ENCODE data around the gene MICAL2. TPM values are rescaled to one million over a fixed set of nuclear protein-coding genes. Genes with fewer than 3 reads are reported as not detected.

MICAL2 gene
- total RNA-seq, 1 experiment from 2014 or later: 191 TPM

GRCh38 chr11:12073436-12073835, 37.0 kb upstream of the MICAL2 start:
- DNase-seq: no peak
- no peak for TF ChIP-seq CTCF (IDR thresholded peaks at IDR 0.05; ENCODE audit: unreplicated experiment)
- intact Hi-C loops (cut with micrococcal nuclease; ENCODE audit: unreplicated experiment): no loop called here
- no TSS peak for BruUV-seq (replicated peaks)
- H3K9me3 Mint-ChIP-seq (ENCODE audit: low read depth, unreplicated experiment): no peaks in the 10 kb centered on the region
- H3K27me3 Mint-ChIP-seq (ENCODE audit: unreplicated experiment): no peaks in the 10 kb centered on the region
- H3K27ac Mint-ChIP-seq (ENCODE audit: unreplicated experiment): no peak overlapping the region
- H3K4me1 Mint-ChIP-seq (ENCODE audit: low read depth, unreplicated experiment): peaks cover 22% of the 10 kb centered on the region
- no peaks in the 10 kb centered on the region for H3K36me3 Mint-ChIP-seq (ENCODE audit: insufficient read depth, unreplicated experiment)
- no peak overlapping the region for H3K4me3 Mint-ChIP-seq (ENCODE audit: low read depth, unreplicated experiment)
- CTCF ChIA-PET: no interaction called here

GRCh38 chr11:12073886-12074285, 36.5 kb upstream of the MICAL2 start:
- no peak for TF ChIP-seq CTCF (IDR thresholded peaks at IDR 0.05; ENCODE audit: unreplicated experiment)
- no peak overlapping the region for H3K27ac Mint-ChIP-seq (ENCODE audit: unreplicated experiment)
- intact Hi-C loops (cut with micrococcal nuclease; ENCODE audit: unreplicated experiment): no loop called here
- no peaks in the 10 kb centered on the region for H3K27me3 Mint-ChIP-seq (ENCODE audit: unreplicated experiment)
- no peaks in the 10 kb centered on the region for H3K9me3 Mint-ChIP-seq (ENCODE audit: low read depth, unreplicated experiment)
- DNase-seq: no peak
- CTCF ChIA-PET: interaction anchor here (1.1 kb wide), 1 partner anchor 13 kb away, joined by 3 read pairs; no protein-coding TSS in a partner anchor
- peaks cover 22% of the 10 kb centered on the region for H3K4me1 Mint-ChIP-seq (ENCODE audit: low read depth, unreplicated experiment)
- BruUV-seq (replicated peaks): no TSS peak
- no peak overlapping the region for H3K4me3 Mint-ChIP-seq (ENCODE audit: low read depth, unreplicated experiment)
- no peaks in the 10 kb centered on the region for H3K36me3 Mint-ChIP-seq (ENCODE audit: insufficient read depth, unreplicated experiment)

- Mint-ChIP-seq H3K27ac (ENCODE audit: unreplicated experiment) (no peak overlapping the region), H3K4me1 (ENCODE audit: low read depth, unreplicated experiment) (peaks cover 22% of the 10 kb centered on the region), H3K27me3 (ENCODE audit: unreplicated experiment) (no peaks in the 10 kb centered on the region), H3K4me3 (ENCODE audit: low read depth, unreplicated experiment) (no peak overlapping the region), H3K9me3 (ENCODE audit: low read depth, unreplicated experiment) (no peaks in the 10 kb centered on the region), H3K36me3 (ENCODE audit: insufficient read depth, unreplicated experiment) (no peaks in the 10 kb centered on the region)
- intact Hi-C loops (cut with micrococcal nuclease; ENCODE audit: unreplicated experiment): no loop called here
- DNase-seq: no peak
- no TSS peak for BruUV-seq (replicated peaks)
- TF ChIP-seq CTCF (IDR thresholded peaks at IDR 0.05; ENCODE audit: unreplicated experiment): no peak
- CTCF ChIA-PET: interaction anchor here (1.1 kb wide), 1 partner anchor 12 kb away, joined by 3 read pairs; no protein-coding TSS in a partner anchor
Observed at GRCh38 chr11:12074529-12075195, 35.7 kb upstream of the MICAL2 start.

GRCh38 chr11:12075291-12075690, 35.1 kb upstream of the MICAL2 start:
- CTCF ChIA-PET: no interaction called here
- no peaks in the 10 kb centered on the region for H3K9me3 Mint-ChIP-seq (ENCODE audit: low read depth, unreplicated experiment)
- DNase-seq: no peak
- H3K36me3 Mint-ChIP-seq (ENCODE audit: insufficient read depth, unreplicated experiment): no peaks in the 10 kb centered on the region
- no peak overlapping the region for H3K4me3 Mint-ChIP-seq (ENCODE audit: low read depth, unreplicated experiment)
- intact Hi-C loops (cut with micrococcal nuclease; ENCODE audit: unreplicated experiment): no loop called here
- H3K27ac Mint-ChIP-seq (ENCODE audit: unreplicated experiment): no peak overlapping the region
- peaks cover 29% of the 10 kb centered on the region for H3K4me1 Mint-ChIP-seq (ENCODE audit: low read depth, unreplicated experiment)
- no peaks in the 10 kb centered on the region for H3K27me3 Mint-ChIP-seq (ENCODE audit: unreplicated experiment)
- BruUV-seq (replicated peaks): no TSS peak
- no peak for TF ChIP-seq CTCF (IDR thresholded peaks at IDR 0.05; ENCODE audit: unreplicated experiment)
